CD4-positive, alpha-beta memory T cell (primary cell): Measurements from ENCODE around the gene IL2RG. TPM values are rescaled to one million over a fixed set of nuclear protein-coding genes. Genes with fewer than 3 reads are reported as not detected.

Source experiments
- CTCF ChIA-PET: fragments of 350-600 bp; sonication (Branson Sonifier 250); formaldehyde crosslinking; loops from one replicate; lab custom pipeline; 2021; ENCODE audit warnings: inconsistent platforms; ENCODE audit not compliant: partially characterized antibody; lab: Charles Lee
- POLR2A ChIA-PET: fragments of 350-600 bp; sonication (Branson Sonifier 250); formaldehyde crosslinking; loops from one replicate; lab custom pipeline; 2021; ENCODE audit not compliant: partially characterized antibody; lab: Charles Lee
- DNase-seq, 5 donors: peaks; one replicate each; pipeline versions ENCODE4 v3.0.0 to v3.0.0-alpha.2; 2020 to 2022; ENCODE audit warnings: mixed read lengths in 1 of 5
- H3K27ac ChIP-seq: one replicate; pipeline ENCODE4 v1.7.0; 2013; ENCODE audit warnings: low read depth, low read length
- H3K27me3 ChIP-seq: 2 replicates; pipeline ENCODE4 v1.7.0; 2013; ENCODE audit warnings: mild to moderate bottlenecking, low read length, moderate library complexity; ENCODE audit not compliant: insufficient read depth
- H3K36me3 ChIP-seq: 2 replicates; pipeline ENCODE4 v1.7.0; 2013; ENCODE audit warnings: mild to moderate bottlenecking, low read length, moderate library complexity; ENCODE audit not compliant: insufficient read depth
- H3K4me1 ChIP-seq: 2 replicates; pipeline ENCODE4 v1.7.0; 2013; ENCODE audit warnings: mild to moderate bottlenecking, low read length, moderate library complexity; ENCODE audit not compliant: insufficient read depth
- H3K4me3 ChIP-seq, 2 donors: one replicate each; pipeline ENCODE4 v1.7.0; 2013; ENCODE audit warnings: low read length in 2 of 2, mild to moderate bottlenecking in 1 of 2
- H3K9me3 ChIP-seq, 2 donors: one replicate each; pipeline ENCODE4 v1.7.0; 2013; ENCODE audit warnings: low read length in 2 of 2, control low read depth in 1 of 2; ENCODE audit not compliant: control insufficient read depth in 1 of 2
- H3K27ac Mint-ChIP-seq, 7 donors: one replicate each; pipeline ENCODE4 v1.8.0; 2020 to 2021; ENCODE audit warnings: mixed read lengths in 7 of 7, mild to moderate bottlenecking in 6 of 7, inconsistent platforms in 3 of 7, moderate library complexity in 3 of 7
- H3K27me3 Mint-ChIP-seq, 2 donors: one replicate each; pipeline ENCODE4 v1.8.0; 2020 to 2021; ENCODE audit warnings: mixed read lengths in 2 of 2
- H3K36me3 Mint-ChIP-seq, 2 donors: one replicate each; pipeline ENCODE4 v1.8.0; 2020 to 2021; ENCODE audit warnings: mixed read lengths in 2 of 2, inconsistent platforms in 1 of 2, mild to moderate bottlenecking in 1 of 2
- H3K4me1 Mint-ChIP-seq, 4 donors: one replicate each; pipeline ENCODE4 v1.8.0; 2020 to 2021; ENCODE audit warnings: mixed read lengths in 4 of 4, mild to moderate bottlenecking in 1 of 4
- H3K4me3 Mint-ChIP-seq, 8 donors: one replicate each; pipeline ENCODE4 v1.8.0; 2020 to 2021; ENCODE audit warnings: mixed read lengths in 8 of 8, mild to moderate bottlenecking in 7 of 8, moderate library complexity in 6 of 8, inconsistent platforms in 3 of 8
- H3K9me3 Mint-ChIP-seq, 8 donors: one replicate each; pipeline ENCODE4 v1.8.0; 2020 to 2021; ENCODE audit warnings: mixed read lengths in 8 of 8, mild to moderate bottlenecking in 5 of 8, inconsistent platforms in 3 of 8, moderate library complexity in 1 of 8
- intact Hi-C: fragments of 100-400 bp; cut with micrococcal nuclease; formaldehyde crosslinking; loops from one replicate; pipeline ENCODE4 v1.15.1; 2023
- polyA plus RNA-seq, 2 donors: library from polyadenylated mRNA; unstranded; fragments of 300-500 nt; fragmentation: Illumina TruSeq; gene quantifications; one replicate each; pipeline ENCODE4 v1.2.3, GENCODE V29; 2021
- total RNA-seq, 2 experiments: library from RNA; stranded (reverse); gene quantifications; one replicate each; pipeline ENCODE4 v1.2.3, GENCODE V29; 2021

Gene IL2RG
- total and polyA plus RNA-seq, 4 experiments from 2014 or later, result 378 to 1,440 (median 892) TPM

- H3K4me3 ChIP-seq, result no peak overlapping the region
- peak; percentile 80 to 84 (median 83) for DNase-seq
- ChIA-PET POLR2A (interaction anchor here (1.4 to 2.8 kb wide), 2 partner anchors 13 to 20 kb away, joined by 4 to 38 read pairs; partner anchors contain the start of genes IL2RG and MED12), CTCF (interaction anchor here (1.0 to 2.8 kb wide), 5 partner anchors 14 to 82 kb away, joined by 3 to 36 read pairs (median 8); partner anchors contain the start of genes IL2RG and MED12)
- Mint-ChIP-seq H3K36me3 (peaks cover 0 to 2% of the 10 kb centered on the region in 2 donors), H3K9me3 (no peaks in the 10 kb centered on the region), H3K27ac (peak overlapping the region; percentile 53 to 90 (median 86)), H3K27me3 (no peaks in the 10 kb centered on the region), H3K4me3 (peak overlapping the region in 6 of 8 donors; percentile 36 to 77 (median 65)), H3K4me1 (peaks cover 34 to 72% (median 60%) of the 10 kb centered on the region in 4 donors)
- H3K27me3 ChIP-seq, result no peaks in the 10 kb centered on the region
- intact Hi-C loops, result loop anchor here (1.0 kb wide), 4 partner anchors 13 to 81 kb away; partner anchors contain the start of genes IL2RG and MED12
- H3K4me1 ChIP-seq, result peaks cover 61% of the 10 kb centered on the region
- no peaks in the 10 kb centered on the region for H3K9me3 ChIP-seq
- peak overlapping the region; percentile 46 for H3K27ac ChIP-seq
- no peaks in the 10 kb centered on the region for H3K36me3 ChIP-seq
These were observed 13.1 kb downstream of the IL2RG start for GRCh38 chrX:71098302-71098701.

- intact Hi-C loops, result loop anchor here (2.0 kb wide), 1 partner anchor 158 kb away; the partner anchor contains the start of gene ZMYM3
- H3K27ac Mint-ChIP-seq, result peak overlapping the region; percentile 16 to 97 (median 74)
- Histone ChIP-seq H3K9me3 (no peaks in the 10 kb centered on the region), H3K27ac (peak overlapping the region; percentile 72), H3K4me1 (peaks cover 45% of the 10 kb centered on the region), H3K36me3 (no peaks in the 10 kb centered on the region), H3K27me3 (no peaks in the 10 kb centered on the region), H3K4me3 (peak overlapping the region in 1 of 2 donors; percentile 66)
- H3K4me1 Mint-ChIP-seq, result peaks cover 29 to 55% (median 45%) of the 10 kb centered on the region in 4 donors
- CTCF ChIA-PET, result interaction anchor here (1.1 to 2.8 kb wide), 5 partner anchors 15 to 34 kb away, joined by 3 to 36 read pairs (median 10); partner anchors contain the start of genes IL2RG and MED12
- H3K4me3 Mint-ChIP-seq, result peak overlapping the region; percentile 90 to 99 (median 97)
- H3K36me3 Mint-ChIP-seq, result peaks cover 0 to 2% of the 10 kb centered on the region in 2 donors
- no peak for DNase-seq
- POLR2A ChIA-PET, result interaction anchor here (0.7 to 2.8 kb wide), 9 partner anchors 8 to 85 kb away, joined by 3 to 38 read pairs (median 7); partner anchors contain the start of genes CXorf65, IL2RG, MED12 and SNX12
- H3K27me3 Mint-ChIP-seq, result no peaks in the 10 kb centered on the region
- no peaks in the 10 kb centered on the region for H3K9me3 Mint-ChIP-seq
These were observed 14.7 kb downstream of the IL2RG start for GRCh38 chrX:71096760-71097032.

- CTCF ChIA-PET, result interaction anchor here (1.1 to 2.8 kb wide), 4 partner anchors 16 to 34 kb away, joined by 3 to 36 read pairs (median 10); partner anchors contain the start of genes IL2RG and MED12
- Mint-ChIP-seq H3K4me1 (peaks cover 25 to 50% (median 39%) of the 10 kb centered on the region in 4 donors), H3K27me3 (no peaks in the 10 kb centered on the region), H3K27ac (peak overlapping the region; percentile 89 to 99 (median 97)), H3K9me3 (no peaks in the 10 kb centered on the region), H3K36me3 (peaks cover 0 to 2% of the 10 kb centered on the region in 2 donors), H3K4me3 (peak overlapping the region; percentile 90 to 99 (median 97))
- peak in 1 of 5 donors; percentile 83 for DNase-seq
- peaks cover 40% of the 10 kb centered on the region for H3K4me1 ChIP-seq
- H3K27me3 ChIP-seq, result no peaks in the 10 kb centered on the region
- no peaks in the 10 kb centered on the region for H3K36me3 ChIP-seq
- intact Hi-C loops, result loop anchor here (1.0 to 2.0 kb wide), 3 partner anchors 28 to 159 kb away; partner anchors contain the start of genes SNX12 and ZMYM3
- H3K4me3 ChIP-seq, result peak overlapping the region; percentile 23 to 66
- POLR2A ChIA-PET, result interaction anchor here (0.7 to 2.8 kb wide), 11 partner anchors 8 to 187 kb away, joined by 3 to 38 read pairs (median 7); partner anchors contain the start of genes CXorf65, IL2RG, MED12 and NONO
- no peaks in the 10 kb centered on the region for H3K9me3 ChIP-seq
- peak overlapping the region; percentile 72 for H3K27ac ChIP-seq
These were observed 15.2 kb downstream of the IL2RG start for GRCh38 chrX:71095981-71096759.

GRCh38 chrX:71095555-71095980, 15.8 kb downstream of the IL2RG start, which contains the start of gene FOXO4:
Gene FOXO4, plus strand, starts transcription at chrX:71095851. Its CDS starts 678 bp downstream, at chrX:71096529.
- Histone ChIP-seq H3K9me3 (no peaks in the 10 kb centered on the region), H3K27me3 (no peaks in the 10 kb centered on the region), H3K36me3 (no peaks in the 10 kb centered on the region), H3K27ac (peak within 1 kb of the TSS; percentile 72), H3K4me3 (peak within 1 kb of the TSS; percentile 36 to 66), H3K4me1 (peaks cover 34% of the 10 kb centered on the region)
- POLR2A ChIA-PET, result interaction anchor here (0.9 to 2.8 kb wide), 10 partner anchors 9 to 188 kb away, joined by 3 to 38 read pairs (median 7); partner anchors contain the start of genes CXorf65, IL2RG, MED12 and NONO
- peak within 1 kb of the TSS; percentile 89 to 99 (median 97) for H3K27ac Mint-ChIP-seq
- H3K4me1 Mint-ChIP-seq, result peaks cover 22 to 44% (median 36%) of the 10 kb centered on the region in 4 donors
- CTCF ChIA-PET, result interaction anchor here (1.1 to 2.8 kb wide), 4 partner anchors 16 to 35 kb away, joined by 3 to 36 read pairs (median 10); partner anchors contain the start of genes IL2RG and MED12
- DNase-seq, result peak; percentile 85 to 94 (median 89)
- H3K4me3 Mint-ChIP-seq, result peak within 1 kb of the TSS; percentile 90 to 99 (median 97)
- H3K36me3 Mint-ChIP-seq, result peaks cover 0 to 2% of the 10 kb centered on the region in 2 donors
- H3K9me3 Mint-ChIP-seq, result no peaks in the 10 kb centered on the region
- intact Hi-C loops, result loop anchor here (1.0 kb wide), 2 partner anchors 27 to 87 kb away; partner anchors contain the start of gene SNX12
- no peaks in the 10 kb centered on the region for H3K27me3 Mint-ChIP-seq

- Mint-ChIP-seq H3K27ac (peak overlapping the region in 6 of 7 donors; percentile 44 to 99 (median 94)), H3K27me3 (no peaks in the 10 kb centered on the region), H3K36me3 (peaks cover 0 to 2% of the 10 kb centered on the region in 2 donors), H3K4me3 (peak overlapping the region; percentile 64 to 99 (median 94)), H3K9me3 (no peaks in the 10 kb centered on the region), H3K4me1 (peaks cover 20 to 41% (median 33%) of the 10 kb centered on the region in 4 donors)
- Histone ChIP-seq H3K36me3 (no peaks in the 10 kb centered on the region), H3K9me3 (no peaks in the 10 kb centered on the region), H3K4me1 (peaks cover 34% of the 10 kb centered on the region), H3K4me3 (peak overlapping the region; percentile 36 to 66), H3K27me3 (no peaks in the 10 kb centered on the region), H3K27ac (peak overlapping the region; percentile 72)
- no peak for DNase-seq
- CTCF ChIA-PET, result no interaction called here
- POLR2A ChIA-PET, result no interaction called here
- intact Hi-C loops, result loop anchor here (1.0 kb wide), 2 partner anchors 27 to 87 kb away; partner anchors contain the start of gene SNX12
These were observed 16.3 kb downstream of the IL2RG start for GRCh38 chrX:71095033-71095432.

- Histone ChIP-seq H3K27me3 (no peaks in the 10 kb centered on the region), H3K4me1 (peaks cover 6% of the 10 kb centered on the region), H3K9me3 (no peaks in the 10 kb centered on the region), H3K36me3 (no peaks in the 10 kb centered on the region), H3K27ac (no peak overlapping the region), H3K4me3 (no peak overlapping the region)
- H3K36me3 Mint-ChIP-seq, result peaks cover 0 to 2% of the 10 kb centered on the region in 2 donors
- intact Hi-C loops, result no loop called here
- POLR2A ChIA-PET, result no interaction called here
- H3K27ac Mint-ChIP-seq, result no peak overlapping the region
- H3K27me3 Mint-ChIP-seq, result no peaks in the 10 kb centered on the region
- no peak for DNase-seq
- no peaks in the 10 kb centered on the region for H3K9me3 Mint-ChIP-seq
- H3K4me1 Mint-ChIP-seq, result peaks cover 3 to 14% (median 9%) of the 10 kb centered on the region in 4 donors
- no peak overlapping the region for H3K4me3 Mint-ChIP-seq
- CTCF ChIA-PET, result no interaction called here
These were observed 20.1 kb downstream of the IL2RG start for GRCh38 chrX:71091263-71091662.
